ENCODE data around the gene ANKRD44.

DNA sequence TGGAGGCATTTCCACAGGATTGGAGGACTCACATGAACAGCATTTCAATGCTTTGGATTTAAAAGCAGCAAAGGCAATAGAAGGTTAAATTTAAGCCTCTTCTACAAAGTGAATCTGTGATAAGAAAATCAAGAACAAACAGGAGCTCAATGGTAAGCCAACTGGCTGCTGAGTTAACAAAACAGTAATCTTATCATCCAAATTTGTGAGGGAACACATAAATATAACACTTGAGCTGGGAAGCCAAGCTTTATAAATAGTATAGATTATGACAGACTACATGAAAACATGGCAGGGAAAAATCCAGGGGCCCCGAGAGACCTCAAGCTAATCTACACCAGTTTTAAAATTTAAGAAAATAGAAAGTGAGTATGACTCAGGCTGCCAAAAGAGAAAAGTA is 275.6 kb downstream of the ANKRD44 start:
- TF ChIP-seq, protein P1, sequence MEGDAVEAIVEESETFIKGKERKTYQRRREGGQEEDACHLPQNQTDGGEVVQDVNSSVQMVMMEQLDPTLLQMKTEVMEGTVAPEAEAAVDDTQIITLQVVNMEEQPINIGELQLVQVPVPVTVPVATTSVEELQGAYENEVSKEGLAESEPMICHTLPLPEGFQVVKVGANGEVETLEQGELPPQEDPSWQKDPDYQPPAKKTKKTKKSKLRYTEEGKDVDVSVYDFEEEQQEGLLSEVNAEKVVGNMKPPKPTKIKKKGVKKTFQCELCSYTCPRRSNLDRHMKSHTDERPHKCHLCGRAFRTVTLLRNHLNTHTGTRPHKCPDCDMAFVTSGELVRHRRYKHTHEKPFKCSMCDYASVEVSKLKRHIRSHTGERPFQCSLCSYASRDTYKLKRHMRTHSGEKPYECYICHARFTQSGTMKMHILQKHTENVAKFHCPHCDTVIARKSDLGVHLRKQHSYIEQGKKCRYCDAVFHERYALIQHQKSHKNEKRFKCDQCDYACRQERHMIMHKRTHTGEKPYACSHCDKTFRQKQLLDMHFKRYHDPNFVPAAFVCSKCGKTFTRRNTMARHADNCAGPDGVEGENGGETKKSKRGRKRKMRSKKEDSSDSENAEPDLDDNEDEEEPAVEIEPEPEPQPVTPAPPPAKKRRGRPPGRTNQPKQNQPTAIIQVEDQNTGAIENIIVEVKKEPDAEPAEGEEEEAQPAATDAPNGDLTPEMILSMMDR (IDR thresholded peaks at IDR 0.05): no peak
- TF ChIP-seq POLR2A (IDR thresholded peaks at IDR 0.05): no peak
